Immature natural killer cell (primary cell): ENCODE data around the gene INF2. TPM values are rescaled to one million over a fixed set of nuclear protein-coding genes. Genes with fewer than 3 reads are reported as not detected.

Experiments
- DNase-seq, 3 donors: peaks; one replicate each; pipeline ENCODE4 v3.0.0; 2022; ENCODE audit warnings: mixed read lengths in 1 of 3
- H3K27ac Mint-ChIP-seq, 6 donors: one replicate each; pipeline ENCODE4 v1.8.0; 2020; ENCODE audit warnings: mixed read lengths in 6 of 6, mild to moderate bottlenecking in 5 of 6, inconsistent platforms in 4 of 6, moderate library complexity in 3 of 6
- H3K27me3 Mint-ChIP-seq, 3 donors: one replicate each; pipeline ENCODE4 v1.8.0; 2020 to 2021; ENCODE audit warnings: low read depth in 3 of 3, mild to moderate bottlenecking in 3 of 3, mixed read lengths in 3 of 3, moderate library complexity in 3 of 3, inconsistent platforms in 1 of 3
- H3K36me3 Mint-ChIP-seq, 3 donors: one replicate each; pipeline ENCODE4 v1.8.0; 2020; ENCODE audit warnings: mixed read lengths in 3 of 3, inconsistent platforms in 2 of 3, mild to moderate bottlenecking in 2 of 3
- H3K4me1 Mint-ChIP-seq, 2 donors: one replicate each; pipeline ENCODE4 v1.8.0; 2020; ENCODE audit warnings: inconsistent platforms in 2 of 2, mild to moderate bottlenecking in 2 of 2, mixed read lengths in 2 of 2, moderate library complexity in 1 of 2
- H3K4me3 Mint-ChIP-seq, 5 donors: one replicate each; pipeline ENCODE4 v1.8.0; 2020; ENCODE audit warnings: mild to moderate bottlenecking in 5 of 5, mixed read lengths in 5 of 5, inconsistent platforms in 3 of 5, moderate library complexity in 3 of 5
- H3K9me3 Mint-ChIP-seq, 6 donors: one replicate each; pipeline ENCODE4 v1.8.0; 2020; ENCODE audit warnings: mild to moderate bottlenecking in 6 of 6, mixed read lengths in 6 of 6, inconsistent platforms in 4 of 6, moderate library complexity in 3 of 6
- polyA plus RNA-seq, 3 donors: library from polyadenylated mRNA; unstranded; fragments of 300-500 nt; fragmentation: Illumina TruSeq; gene quantifications; one replicate each; pipeline ENCODE4 v1.2.3, GENCODE V29; 2021

INF2 gene
- polyA plus RNA-seq, 3 donors from 2014 or later = 1.5 to 2.5 TPM; not detected in 1

DNA sequence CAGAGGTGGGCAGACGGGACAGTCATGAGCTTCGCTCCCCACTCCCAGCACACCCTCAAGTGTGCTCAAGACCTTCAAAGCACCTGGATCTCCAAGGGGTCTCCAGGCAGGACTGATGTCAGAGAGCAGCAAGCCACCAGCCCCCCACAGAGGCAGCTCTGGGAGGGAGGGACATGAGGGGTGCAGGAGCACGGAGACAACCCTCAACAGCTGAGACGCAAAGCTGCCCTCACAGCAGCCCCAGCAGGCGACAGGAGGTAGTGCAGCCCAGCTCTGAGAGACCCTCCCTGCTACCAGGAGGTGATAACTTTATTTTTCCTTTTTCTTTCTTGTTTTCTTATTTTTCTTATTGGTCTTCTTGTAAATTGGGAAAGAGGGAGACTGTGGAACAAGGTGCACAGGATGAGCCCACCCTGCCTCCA is 81.4 kb downstream of the INF2 start:
- no peak for DNase-seq
- H3K36me3 Mint-ChIP-seq = peaks cover 3 to 12% (median 9%) of the 10 kb centered on the region in 3 donors
- H3K27me3 Mint-ChIP-seq = peaks cover 0 to 5% (median 0%) of the 10 kb centered on the region in 3 donors
- H3K4me3 Mint-ChIP-seq = no peak overlapping the region
- peaks cover 0 to 1% of the 10 kb centered on the region in 2 donors for H3K4me1 Mint-ChIP-seq
- H3K9me3 Mint-ChIP-seq = no peaks in the 10 kb centered on the region
- peak overlapping the region in 1 of 6 donors; percentile 16 for H3K27ac Mint-ChIP-seq

DNA sequence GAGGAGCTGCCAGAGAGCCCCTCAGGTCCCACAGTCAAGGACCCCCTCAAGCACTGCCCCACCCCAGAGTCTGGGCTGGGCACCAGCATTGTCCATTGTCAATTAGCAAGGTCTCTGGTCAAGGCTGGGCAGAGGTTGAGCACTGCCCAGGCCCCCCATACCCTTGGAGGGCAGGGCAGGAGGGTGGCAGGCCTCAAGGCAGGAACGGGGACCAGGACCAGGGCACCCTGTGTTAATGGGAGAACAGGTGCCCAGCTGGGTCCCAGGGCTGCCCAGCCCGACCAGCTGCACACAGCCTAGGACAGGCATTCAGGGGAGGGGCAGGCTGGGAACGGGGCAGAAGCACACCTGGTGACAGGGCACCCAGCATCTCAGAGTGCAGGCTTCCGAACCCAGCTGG is 82.0 kb downstream of the INF2 start:
- Mint-ChIP-seq H3K36me3 (peaks cover 3 to 12% (median 9%) of the 10 kb centered on the region in 3 donors), H3K27ac (no peak overlapping the region), H3K27me3 (peaks cover 0 to 5% (median 2%) of the 10 kb centered on the region in 3 donors), H3K4me3 (no peak overlapping the region), H3K4me1 (peaks cover 0 to 1% of the 10 kb centered on the region in 2 donors), H3K9me3 (no peaks in the 10 kb centered on the region)
- no peak for DNase-seq

Other genes with a start within 250 kb of the INF2 start
- gene C14orf180, start 109.9 kb upstream of the INF2 start, polyA plus RNA-seq = not detected
- gene TMEM179, start 84.8 kb upstream of the INF2 start, polyA plus RNA-seq = not detected
- gene ADSS1, start 34.6 kb downstream of the INF2 start, polyA plus RNA-seq = 1 to 10 TPM in 2 of 3 donors, under 1 TPM in 1; 0.43 to 2.4 (median 1.2) TPM
- 100 to 1,000 TPM; 155 to 321 (median 203) TPM for gene SIVA1, start 63.5 kb downstream of the INF2 start, polyA plus RNA-seq
- gene AKT1, start 106.1 kb downstream of the INF2 start, polyA plus RNA-seq = 10 to 100 TPM; 14.8 to 23.3 (median 21.3) TPM
- gene ZBTB42, start 111.5 kb downstream of the INF2 start, polyA plus RNA-seq = 1 to 10 TPM in 2 of 3 donors, under 1 TPM in 1; 0.25 to 2.4 (median 2.0) TPM
- gene CEP170B, start 175.7 kb downstream of the INF2 start, polyA plus RNA-seq = not detected
- gene PLD4, start 235.3 kb downstream of the INF2 start, polyA plus RNA-seq = 10 to 100 TPM in 2 of 3 donors, 1 to 10 TPM in 1; 2.3 to 49.3 (median 19.7) TPM